ENCODE results near the gene SLC7A4.

The SLC7A4 gene

DNA sequence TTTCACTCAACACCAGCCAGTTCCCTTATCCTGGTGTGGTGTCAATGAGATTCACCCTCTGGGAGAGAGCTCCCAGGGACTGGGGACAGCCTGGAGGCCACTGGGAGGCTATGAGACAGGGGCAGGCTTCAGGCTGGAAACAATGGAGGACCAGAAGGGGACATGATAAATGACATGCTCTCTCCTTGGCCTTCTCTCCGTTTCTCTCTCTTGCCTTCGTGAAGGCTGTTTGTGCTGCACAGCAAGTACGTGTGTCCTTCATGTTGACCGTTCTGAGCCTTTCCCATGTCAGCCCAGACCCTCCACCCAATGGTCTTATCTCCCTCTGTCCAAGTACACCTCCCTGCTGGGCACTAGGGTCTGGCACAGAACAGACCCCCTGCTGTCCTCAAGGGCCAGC is 51.8 kb downstream of the SLC7A4 start:
- no peak for DNase-seq

GRCh38 chr22:20979940-20980453 is 52.4 kb downstream of the SLC7A4 start:
- DNase-seq: no peak

DNA sequence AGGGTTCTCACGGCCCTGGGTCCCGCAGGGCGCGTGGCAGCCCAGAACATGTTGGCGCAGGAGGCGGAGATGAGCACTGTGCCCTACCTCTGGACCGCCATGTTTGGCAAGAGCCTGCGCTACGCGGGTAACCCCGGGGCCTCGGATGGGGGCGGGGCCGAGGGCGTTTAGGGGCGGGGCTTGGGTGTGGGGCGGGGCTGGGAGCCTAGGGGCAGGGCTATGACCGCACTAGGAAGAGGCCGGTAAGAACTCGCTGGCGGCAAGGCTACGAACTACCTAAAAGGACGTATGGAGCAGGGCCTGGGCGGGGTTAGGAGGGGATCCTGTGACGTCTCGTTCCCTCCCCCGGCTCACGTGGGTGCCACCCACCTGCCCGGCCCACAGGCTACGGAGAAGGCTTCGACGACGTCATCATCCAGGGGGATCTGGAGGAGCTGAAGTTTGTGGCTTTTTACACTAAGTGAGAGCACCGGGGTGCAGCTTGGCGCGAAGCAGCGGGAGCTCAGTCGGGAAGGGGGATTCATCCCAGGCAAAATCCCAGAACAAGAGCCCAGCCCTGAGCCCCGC is 53.0 kb downstream of the SLC7A4 start:
- peak; percentile 54 for DNase-seq

All from stimulated activated naive CD4-positive, alpha-beta T cell treated with Interleukin-2 at 50 U/mL for 16 hours (primary cell).